HEK293 (cell line): ENCODE results near the gene YY1AP1.

ENCODE experiments used
- AEBP2 ChIP-seq: fragments of 450-650 bp; formaldehyde crosslinking; IDR thresholded peaks from 2 replicates; pipeline ENCODE4 v1.5.1; 2016; ENCODE audit warnings: missing biosample characterization, missing genetic modification characterization, borderline replicate concordance
- GLIS2 ChIP-seq: fragments of 450-650 bp; formaldehyde crosslinking; IDR thresholded peaks from 2 replicates; pipeline ENCODE4 v1.5.1; 2016; ENCODE audit warnings: missing biosample characterization, missing genetic modification characterization
- KLF8 ChIP-seq: fragments of 450-650 bp; formaldehyde crosslinking; IDR thresholded peaks from 2 replicates; pipeline ENCODE4 v1.5.1; 2016; ENCODE audit warnings: missing biosample characterization, missing genetic modification characterization
- MYNN ChIP-seq: fragments of 450-650 bp; formaldehyde crosslinking; IDR thresholded peaks from 2 replicates; pipeline ENCODE4 v1.5.1; 2016; ENCODE audit warnings: missing biosample characterization, missing genetic modification characterization, borderline replicate concordance
- RBAK ChIP-seq: fragments of 450-650 bp; formaldehyde crosslinking; IDR thresholded peaks from 2 replicates; pipeline ENCODE4 v1.5.1; 2016; ENCODE audit warnings: missing biosample characterization, missing genetic modification characterization
- SP2 ChIP-seq: fragments of 450-650 bp; formaldehyde crosslinking; IDR thresholded peaks from 2 replicates; pipeline ENCODE4 v1.5.1; 2016; ENCODE audit warnings: missing biosample characterization, missing genetic modification characterization
- YY1 ChIP-seq: fragments of 450-650 bp; formaldehyde crosslinking; IDR thresholded peaks from 2 replicates; pipeline ENCODE4 v1.5.1; 2018; ENCODE audit warnings: missing biosample characterization, missing genetic modification characterization
- ZBTB11 ChIP-seq: fragments of 450-650 bp; formaldehyde crosslinking; conservative IDR thresholded peaks from 2 replicates; pipeline ENCODE4 v1.5.1; 2016; ENCODE audit warnings: low read depth, missing biosample characterization, missing genetic modification characterization
- ZBTB7A ChIP-seq: fragments of 450-650 bp; formaldehyde crosslinking; IDR thresholded peaks from 2 replicates; pipeline ENCODE4 v1.5.1; 2016; ENCODE audit warnings: low read depth, missing biosample characterization, missing genetic modification characterization
- ZFHX2 ChIP-seq: fragments of 450-650 bp; formaldehyde crosslinking; conservative IDR thresholded peaks from 2 replicates; pipeline ENCODE4 v1.5.1; 2016; ENCODE audit warnings: missing biosample characterization, missing genetic modification characterization
- ZNF175 ChIP-seq: fragments of 450-650 bp; formaldehyde crosslinking; IDR thresholded peaks from 2 replicates; pipeline ENCODE4 v1.5.1; 2016; ENCODE audit warnings: missing biosample characterization, missing genetic modification characterization
- ZNF19 ChIP-seq: fragments of 450-650 bp; formaldehyde crosslinking; IDR thresholded peaks from 2 replicates; pipeline ENCODE4; 2016; ENCODE audit warnings: missing biosample characterization, missing genetic modification characterization, low read depth
- ZNF239 ChIP-seq: fragments of 450-650 bp; formaldehyde crosslinking; IDR thresholded peaks from 2 replicates; pipeline ENCODE4 v1.5.1; 2016; ENCODE audit warnings: missing biosample characterization, missing genetic modification characterization
- ZNF26 ChIP-seq: fragments of 450-650 bp; formaldehyde crosslinking; IDR thresholded peaks from 2 replicates; pipeline ENCODE4 v1.5.1; 2016; ENCODE audit warnings: missing biosample characterization, missing genetic modification characterization
- ZNF274 ChIP-seq, 2 experiments: fragments of 200-500 bp in 1 of 2; fragments of 450-650 bp in 1 of 2; sonication (Bioruptor generic) in 1 of 2; formaldehyde crosslinking in 1 of 2; IDR thresholded peaks; 2 replicates each; pipeline versions ENCODE4 v1.5.1 to v1.6.1; 2014 to 2016; ENCODE audit warnings: borderline replicate concordance in 1 of 2, inconsistent platforms in 1 of 2, low read length in 1 of 2, missing biosample characterization in 1 of 2, missing genetic modification characterization in 1 of 2
- ZNF280C ChIP-seq: fragments of 450-650 bp; formaldehyde crosslinking; IDR thresholded peaks from 2 replicates; pipeline ENCODE4 v1.5.1; 2016; ENCODE audit warnings: missing biosample characterization, missing genetic modification characterization
- ZNF362 ChIP-seq: fragments of 450-650 bp; formaldehyde crosslinking; IDR thresholded peaks from 2 replicates; pipeline ENCODE4 v1.5.1; 2016; ENCODE audit warnings: missing biosample characterization, missing genetic modification characterization
- ZNF548 ChIP-seq: fragments of 450-650 bp; formaldehyde crosslinking; IDR thresholded peaks from 2 replicates; pipeline ENCODE4 v1.5.1; 2016; ENCODE audit warnings: missing biosample characterization, missing genetic modification characterization
- ZNF555 ChIP-seq: fragments of 450-650 bp; formaldehyde crosslinking; conservative IDR thresholded peaks from 2 replicates; pipeline ENCODE4 v1.5.1; 2017; ENCODE audit warnings: missing biosample characterization, mild to moderate bottlenecking, missing genetic modification characterization, inconsistent platforms
- ZNF571 ChIP-seq: fragments of 450-650 bp; formaldehyde crosslinking; IDR thresholded peaks from 2 replicates; pipeline ENCODE4 v1.5.0; 2017; ENCODE audit warnings: missing biosample characterization, missing genetic modification characterization
- ZNF704 ChIP-seq: fragments of 450-650 bp; formaldehyde crosslinking; IDR thresholded peaks from 2 replicates; pipeline ENCODE4 v1.5.1; 2016; ENCODE audit warnings: missing biosample characterization, missing genetic modification characterization
- ZNF707 ChIP-seq: fragments of 450-650 bp; formaldehyde crosslinking; IDR thresholded peaks from 2 replicates; pipeline ENCODE4 v1.5.1; 2016; ENCODE audit warnings: missing biosample characterization, missing genetic modification characterization
- ZNF747 ChIP-seq: fragments of 450-650 bp; formaldehyde crosslinking; IDR thresholded peaks from 2 replicates; pipeline ENCODE4 v1.5.1; 2016; ENCODE audit warnings: missing biosample characterization, missing genetic modification characterization
- ZNF792 ChIP-seq: fragments of 450-650 bp; formaldehyde crosslinking; IDR thresholded peaks from 2 replicates; pipeline ENCODE4 v1.5.1; 2016; ENCODE audit warnings: missing biosample characterization, missing genetic modification characterization
- ZSCAN18 ChIP-seq: fragments of 450-650 bp; formaldehyde crosslinking; IDR thresholded peaks from 2 replicates; pipeline ENCODE4 v1.5.1; 2016; ENCODE audit warnings: missing biosample characterization, missing genetic modification characterization
- ZSCAN30 ChIP-seq: fragments of 450-650 bp; IDR thresholded peaks from 2 replicates; pipeline ENCODE4 v1.5.1; 2018; ENCODE audit warnings: missing biosample characterization, mild to moderate bottlenecking, missing genetic modification characterization, moderate library complexity

Gene YY1AP1

GRCh38 chr1:155688324-155689080, at the start of gene YY1AP1 (continued):
- TF ChIP-seq ZBTB11 (tag by site-specific recombination) (no peak), ZNF239 (tag by site-specific recombination) (no peak), ZSCAN30 (tag by site-specific recombination) (peak; percentile 70; the same call in 1 of the 2 replicates), ZBTB7A (peak; percentile 96), ZNF555 (tag by site-specific recombination) (no peak), ZNF362 (tag by site-specific recombination) (peak; percentile 71; the same call in 1 of the 2 replicates), ZNF704 (tag by site-specific recombination) (no peak), ZNF747 (no peak), YY1 (tag by site-specific recombination) (peak; percentile 85), MYNN (tag by site-specific recombination) (no peak), ZFHX2 (tag by site-specific recombination) (peak; percentile 98), ZNF548 (tag by site-specific recombination) (no peak), ZSCAN18 (tag by site-specific recombination) (peak; percentile 23), ZNF26 (tag by site-specific recombination) (no peak), ZNF274 (IDR thresholded peaks at IDR 0.05; ENCODE audit: low read length) (no peak), ZNF274 (tag by site-specific recombination; IDR thresholded peaks at IDR 0.05; ENCODE audit: borderline replicate concordance) (no peak), SP2 (tag by site-specific recombination) (peak; percentile 58), RBAK (tag by site-specific recombination) (no peak), GLIS2 (tag by site-specific recombination) (peak; percentile 82), ZNF571 (tag by site-specific recombination) (no peak), ZNF792 (tag by site-specific recombination) (peak; percentile 46; the same call in 1 of the 2 replicates), AEBP2 (tag by site-specific recombination) (no peak), KLF8 (peak; percentile 94; the same call in 1 of the 2 replicates), ZNF175 (tag by site-specific recombination) (no peak), ZNF707 (tag by site-specific recombination) (no peak), ZNF19 (tag by site-specific recombination) (no peak), ZNF280C (no peak)
